ENCODE results near the gene SVEP1. TPM values are rescaled to one million over a fixed set of nuclear protein-coding genes. Genes with fewer than 3 reads are reported as not detected.

The SVEP1 gene
- polyA plus RNA-seq, 1 experiment, result 34.8 TPM

GRCh38 chr9:110429453-110429852 is 150.1 kb downstream of the SVEP1 start:
- DNase-seq (ENCODE audit: low read depth, low spot score), result no peak
- Histone ChIP-seq H3K27me3 (ENCODE audit: control insufficient read depth, insufficient read depth, low read length) (no peaks in the 10 kb centered on the region), H3K27ac (ENCODE audit: low read depth, low read length) (no peak overlapping the region), H3K4me3 (ENCODE audit: low read depth, low read length) (no peak overlapping the region), H3K9me3 (ENCODE audit: control insufficient read depth, insufficient read depth, low read length) (no peaks in the 10 kb centered on the region)
- TF ChIP-seq CTCF (IDR thresholded peaks at IDR 0.05; ENCODE audit: low read depth, low read length), result peak; percentile 19; the same call in 1 of the 2 replicates
- CTCF ChIA-PET, result interaction anchor here (0.6 to 1.6 kb wide), 3 partner anchors 63 to 246 kb away, joined by 3 to 4 read pairs (median 3); no protein-coding TSS in a partner anchor
- POLR2A ChIA-PET, result no interaction called here

GRCh38 chr9:110427497-110428104 is 151.9 kb downstream of the SVEP1 start:
- ChIA-PET CTCF (interaction anchor here (0.9 to 1.2 kb wide), 3 partner anchors 9 to 196 kb away, joined by 3 to 4 read pairs (median 4); no protein-coding TSS in a partner anchor), POLR2A (no interaction called here)
- DNase-seq (ENCODE audit: low read depth, low spot score), result no peak
- Histone ChIP-seq H3K4me3 (ENCODE audit: low read depth, low read length) (no peak overlapping the region), H3K9me3 (ENCODE audit: control insufficient read depth, insufficient read depth, low read length) (no peaks in the 10 kb centered on the region), H3K27ac (ENCODE audit: low read depth, low read length) (no peak overlapping the region), H3K27me3 (ENCODE audit: control insufficient read depth, insufficient read depth, low read length) (no peaks in the 10 kb centered on the region)
- TF ChIP-seq CTCF (IDR thresholded peaks at IDR 0.05; ENCODE audit: low read depth, low read length), result peak; percentile 39; the same call in 1 of the 2 replicates

- Histone ChIP-seq H3K27ac (ENCODE audit: low read depth, low read length) (no peak overlapping the region), H3K4me3 (ENCODE audit: low read depth, low read length) (no peak overlapping the region), H3K9me3 (ENCODE audit: control insufficient read depth, insufficient read depth, low read length) (no peaks in the 10 kb centered on the region), H3K27me3 (ENCODE audit: control insufficient read depth, insufficient read depth, low read length) (no peaks in the 10 kb centered on the region)
- TF ChIP-seq CTCF (IDR thresholded peaks at IDR 0.05; ENCODE audit: low read depth, low read length), result peak; percentile 53
- DNase-seq (ENCODE audit: low read depth, low spot score), result no peak
- ChIA-PET POLR2A (no interaction called here), CTCF (interaction anchor here (0.7 kb wide), 1 partner anchor 41 kb away, joined by 10 read pairs; no protein-coding TSS in a partner anchor)
Measured at GRCh38 chr9:110426052-110426709, 153.4 kb downstream of the SVEP1 start.

GRCh38 chr9:110414471-110414870 is 165.1 kb downstream of the SVEP1 start:
- no peak for DNase-seq (ENCODE audit: low read depth, low spot score)
- H3K9me3 ChIP-seq (ENCODE audit: control insufficient read depth, insufficient read depth, low read length), result no peaks in the 10 kb centered on the region
- no peak overlapping the region for H3K27ac ChIP-seq (ENCODE audit: low read depth, low read length)
- ChIA-PET CTCF (no interaction called here), POLR2A (no interaction called here)
- H3K27me3 ChIP-seq (ENCODE audit: control insufficient read depth, insufficient read depth, low read length), result no peaks in the 10 kb centered on the region
- H3K4me3 ChIP-seq (ENCODE audit: low read depth, low read length), result no peak overlapping the region
- no peak for TF ChIP-seq CTCF (IDR thresholded peaks at IDR 0.05; ENCODE audit: low read depth, low read length)

GRCh38 chr9:110410961-110411360 is 168.6 kb downstream of the SVEP1 start:
- H3K27me3 ChIP-seq (ENCODE audit: control insufficient read depth, insufficient read depth, low read length), result no peaks in the 10 kb centered on the region
- ChIA-PET CTCF (interaction anchor here (1.2 kb wide), 1 partner anchor 17 kb away, joined by 4 read pairs; no protein-coding TSS in a partner anchor), POLR2A (no interaction called here)
- no peak overlapping the region for H3K27ac ChIP-seq (ENCODE audit: low read depth, low read length)
- DNase-seq (ENCODE audit: low read depth, low spot score), result no peak
- no peak overlapping the region for H3K4me3 ChIP-seq (ENCODE audit: low read depth, low read length)
- no peak for TF ChIP-seq CTCF (IDR thresholded peaks at IDR 0.05; ENCODE audit: low read depth, low read length)
- no peaks in the 10 kb centered on the region for H3K9me3 ChIP-seq (ENCODE audit: control insufficient read depth, insufficient read depth, low read length)
